Body of pancreas (tissue), 4 donors: ENCODE measurements around the gene CLPTM1L. TPM values are rescaled to one million over a fixed set of nuclear protein-coding genes. Genes with fewer than 3 reads are reported as not detected.

Experiments
- ATAC-seq: fragments of 150-250 bp; one replicate; pipeline ENCODE4 v1.9.1; 2016
- DNase-seq, 4 donors: peaks; one replicate each; pipeline ENCODE4 v3.0.0-alpha.2; 2019
- H3K27ac ChIP-seq, 4 donors: fragments of 200-600 bp; sonication (generic); 1 replicate in 3 of 4; 2 replicates in 1 of 4; pipeline versions ENCODE4 v1.5.1 to v1.6.1; 2016 to 2019; ENCODE audit warnings: mild to moderate bottlenecking in 1 of 4, mixed read lengths in 1 of 4, moderate library complexity in 1 of 4
- H3K27me3 ChIP-seq, 2 donors: fragments of 200-600 bp; sonication (generic); one replicate each; pipeline ENCODE4 v1.6.0; 2016; ENCODE audit warnings: mild to moderate bottlenecking in 1 of 2
- H3K36me3 ChIP-seq, 2 donors: fragments of 200-600 bp; sonication (generic); replicated peaks in 1 of 2; 2 replicates each; pipeline ENCODE4 v1.5.1; 2016; ENCODE audit warnings: low read depth in 2 of 2; ENCODE audit not compliant: insufficient read depth in 1 of 2
- H3K4me1 ChIP-seq: fragments of 200-600 bp; sonication (generic); one replicate; pipeline ENCODE4 v1.6.0; 2016
- H3K4me3 ChIP-seq, 2 donors: fragments of 200-600 bp; sonication (generic); 1 replicate in 1 of 2; 2 replicates in 1 of 2; pipeline ENCODE4 v1.5.1; 2016 to 2019
- H3K9me3 ChIP-seq, 3 donors: fragments of 200-600 bp; sonication (generic); 1 replicate in 2 of 3; 2 replicates in 1 of 3; pipeline ENCODE4 v1.5.1; 2016
- POLR2A ChIP-seq, 3 donors: fragments of 450-650 bp; IDR thresholded peaks; one replicate each; pipeline ENCODE4 v1.6.1; 2016; ENCODE audit warnings: antibody characterized with exemption in 3 of 3, mild to moderate bottlenecking in 2 of 3
- WGBS, 2 donors: methylation state at CpG; one replicate each; pipeline ENCODE4 v1.1.5; 2017; 5-methylcytosine and 5-hydroxymethylcytosine counted together
- intact Hi-C: fragments of 100-400 bp; cut with DNase I; formaldehyde crosslinking; loops from one replicate; pipeline ENCODE4 v1.15.1; 2023
- total RNA-seq, 2 donors: library from RNA; depleted of rRNA; stranded (reverse); fragments of >200 nt; gene quantifications; one replicate each; pipeline ENCODE4 v1.1.0, GENCODE V29; 2016
- TF ChIP-seq, protein P1 (sequence below), 7 experiments: fragments of 450-650 bp in 4 of 7; fragments of 200-600 bp in 3 of 7; sonication (generic) in 3 of 7; IDR thresholded peaks; one replicate each; pipeline ENCODE4 v1.5.1; 2016 to 2019; ENCODE audit warnings: antibody characterized with exemption in 7 of 7

Gene CLPTM1L
- total RNA-seq, 2 donors from 2014 or later: 91.3 to 109 TPM

DNA sequence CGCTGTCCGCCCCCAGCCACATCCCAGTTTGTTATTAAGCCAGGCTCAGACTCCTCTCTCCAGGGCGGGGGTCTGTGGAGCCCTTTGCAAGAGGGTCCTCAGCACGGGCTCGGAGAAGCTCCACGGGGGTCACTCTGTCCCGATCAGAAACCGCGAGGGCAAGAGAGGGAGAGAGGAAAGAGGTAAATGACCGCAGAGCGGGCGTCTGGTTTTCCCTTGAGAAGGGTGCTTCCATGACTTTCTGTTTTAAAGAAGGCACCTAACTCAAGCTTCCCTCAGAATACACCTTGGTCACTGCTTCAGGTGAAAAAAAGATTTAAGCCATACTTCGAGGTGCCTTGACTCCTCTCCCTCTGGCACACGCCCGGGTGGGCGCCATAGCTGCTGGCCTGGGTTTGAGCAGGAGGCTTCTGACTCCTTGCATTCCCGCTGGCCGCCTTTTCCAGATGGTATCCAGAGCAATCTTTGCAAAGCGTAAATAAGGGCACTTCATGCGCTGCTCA, 44.3 kb downstream of the CLPTM1L start:
- H3K9me3 ChIP-seq: no peaks in the 10 kb centered on the region
- no peaks in the 10 kb centered on the region for H3K4me1 ChIP-seq
- WGBS, 2 donors: 66 to 72% methylated on average over 17 to 20 of the region's 20 CpGs
- H3K4me3 ChIP-seq: no peak overlapping the region
- DNase-seq (no peak), ATAC-seq (no peak)
- H3K36me3 ChIP-seq: no peaks in the 10 kb centered on the region
- no peak for TF ChIP-seq POLR2A (IDR thresholded peaks at IDR 0.05)
- TF ChIP-seq, protein P1, sequence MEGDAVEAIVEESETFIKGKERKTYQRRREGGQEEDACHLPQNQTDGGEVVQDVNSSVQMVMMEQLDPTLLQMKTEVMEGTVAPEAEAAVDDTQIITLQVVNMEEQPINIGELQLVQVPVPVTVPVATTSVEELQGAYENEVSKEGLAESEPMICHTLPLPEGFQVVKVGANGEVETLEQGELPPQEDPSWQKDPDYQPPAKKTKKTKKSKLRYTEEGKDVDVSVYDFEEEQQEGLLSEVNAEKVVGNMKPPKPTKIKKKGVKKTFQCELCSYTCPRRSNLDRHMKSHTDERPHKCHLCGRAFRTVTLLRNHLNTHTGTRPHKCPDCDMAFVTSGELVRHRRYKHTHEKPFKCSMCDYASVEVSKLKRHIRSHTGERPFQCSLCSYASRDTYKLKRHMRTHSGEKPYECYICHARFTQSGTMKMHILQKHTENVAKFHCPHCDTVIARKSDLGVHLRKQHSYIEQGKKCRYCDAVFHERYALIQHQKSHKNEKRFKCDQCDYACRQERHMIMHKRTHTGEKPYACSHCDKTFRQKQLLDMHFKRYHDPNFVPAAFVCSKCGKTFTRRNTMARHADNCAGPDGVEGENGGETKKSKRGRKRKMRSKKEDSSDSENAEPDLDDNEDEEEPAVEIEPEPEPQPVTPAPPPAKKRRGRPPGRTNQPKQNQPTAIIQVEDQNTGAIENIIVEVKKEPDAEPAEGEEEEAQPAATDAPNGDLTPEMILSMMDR (IDR thresholded peaks at IDR 0.05): no peak
- intact Hi-C loops: no loop called here
- H3K27ac ChIP-seq: no peak overlapping the region
- no peaks in the 10 kb centered on the region for H3K27me3 ChIP-seq

- ATAC-seq: no peak
- H3K4me3 ChIP-seq: no peak overlapping the region
- H3K36me3 ChIP-seq: no peaks in the 10 kb centered on the region
- TF ChIP-seq POLR2A (IDR thresholded peaks at IDR 0.05): no peak
- TF ChIP-seq, protein P1 (IDR thresholded peaks at IDR 0.05): no peak
- no peaks in the 10 kb centered on the region for H3K27me3 ChIP-seq
- no peak for DNase-seq
- no peaks in the 10 kb centered on the region for H3K9me3 ChIP-seq
- H3K4me1 ChIP-seq: peaks cover under 1% of the 10 kb centered on the region
- 29 to 69% methylated on average over 2 to 16 of the region's 17 CpGs for WGBS, 2 donors
- no peak overlapping the region for H3K27ac ChIP-seq
- intact Hi-C loops: no loop called here
Observed at GRCh38 chr5:1299961-1300360, 44.9 kb downstream of the CLPTM1L start.

- DNase-seq (no peak), ATAC-seq (no peak)
- intact Hi-C loops: no loop called here
- peaks cover 6% of the 10 kb centered on the region for H3K4me1 ChIP-seq
- H3K27me3 ChIP-seq: peaks cover 0 to 3% of the 10 kb centered on the region in 2 donors
- no peak overlapping the region for H3K27ac ChIP-seq
- H3K9me3 ChIP-seq: no peaks in the 10 kb centered on the region
- no peaks in the 10 kb centered on the region for H3K36me3 ChIP-seq
- TF ChIP-seq POLR2A (IDR thresholded peaks at IDR 0.05): no peak
- TF ChIP-seq, protein P1 (IDR thresholded peaks at IDR 0.05): no peak
- H3K4me3 ChIP-seq: no peak overlapping the region
- WGBS, 2 donors: 84 to 86% methylated on average over 6 to 9 of the region's 9 CpGs
Observed at GRCh38 chr5:1299511-1299850, 45.4 kb downstream of the CLPTM1L start.

GRCh38 chr5:1298723-1299510, 46.0 kb downstream of the CLPTM1L start:
- H3K4me3 ChIP-seq: no peak overlapping the region
- TF ChIP-seq, protein P1 (IDR thresholded peaks at IDR 0.05): no peak
- no peak for TF ChIP-seq POLR2A (IDR thresholded peaks at IDR 0.05)
- H3K4me1 ChIP-seq: peaks cover 10% of the 10 kb centered on the region
- H3K27ac ChIP-seq: no peak overlapping the region
- 74 to 78% methylated on average over 31 to 33 of the region's 33 CpGs for WGBS, 2 donors
- ATAC-seq: no peak
- H3K27me3 ChIP-seq: peaks cover 0 to 8% of the 10 kb centered on the region in 2 donors
- no peaks in the 10 kb centered on the region for H3K9me3 ChIP-seq
- H3K36me3 ChIP-seq: no peaks in the 10 kb centered on the region
- intact Hi-C loops: no loop called here
- no peak for DNase-seq
